Esophagus (tissue), 2 donors: ENCODE results near the gene PDE6A. TPM values are rescaled to one million over a fixed set of nuclear protein-coding genes. Genes with fewer than 3 reads are reported as not detected.
"Not testable (repeated sequence)": the region's sequence is repeated elsewhere in the genome, so short reads cannot be mapped to it uniquely, and the experiment has no call there.

Experiments used
- H3K27ac ChIP-seq, 2 donors: one replicate each; pipeline ENCODE4 v1.5.1; 2013; ENCODE audit warnings: low read depth in 2 of 2, mild to moderate bottlenecking in 2 of 2, inconsistent platforms in 1 of 2, low read length in 1 of 2, moderate library complexity in 1 of 2
- H3K27me3 ChIP-seq, 2 donors: one replicate each; pipeline ENCODE4 v1.6.1; 2013; ENCODE audit warnings: low read length in 2 of 2, control low read depth in 1 of 2, mild to moderate bottlenecking in 1 of 2; ENCODE audit not compliant: insufficient read depth in 2 of 2, control insufficient read depth in 1 of 2
- H3K36me3 ChIP-seq, 2 donors: one replicate each; pipeline ENCODE4 v1.6.1; 2013; ENCODE audit warnings: low read length in 1 of 2; ENCODE audit not compliant: control insufficient read depth in 2 of 2, insufficient read depth in 2 of 2
- H3K4me1 ChIP-seq, 2 donors: one replicate each; pipeline ENCODE4 v1.6.1; 2013; ENCODE audit warnings: low read length in 1 of 2; ENCODE audit not compliant: control insufficient read depth in 2 of 2, insufficient read depth in 2 of 2
- H3K4me3 ChIP-seq, 2 donors: one replicate each; pipeline ENCODE4 v1.5.1; 2013; ENCODE audit warnings: low read length in 2 of 2, mild to moderate bottlenecking in 2 of 2, low read depth in 1 of 2, moderate library complexity in 1 of 2
- H3K9me3 ChIP-seq, 2 donors: one replicate each; pipeline ENCODE4 v1.6.1; 2013; ENCODE audit warnings: mild to moderate bottlenecking in 2 of 2, low read depth in 1 of 2, low read length in 1 of 2, moderate library complexity in 1 of 2; ENCODE audit not compliant: control insufficient read depth in 2 of 2, insufficient read depth in 1 of 2
- WGBS, 2 donors: extraction: QIAGEN DNeasy Blood & Tissue Kit; methylation state at CpG; one replicate each; pipeline ENCODE4 v1.1.7; 2013; 5-methylcytosine and 5-hydroxymethylcytosine counted together
- polyA plus RNA-seq, 2 donors: library from polyadenylated mRNA; stranded (reverse); fragments of 200-250 nt; gene quantifications; one replicate each; pipeline ENCODE4 v1.2.3, GENCODE V29; 2013
- donor health status: healthy with polysubstance abuse.
- donor health status: Bipolar disorder and iron deficiency.

Gene PDE6A
- polyA plus RNA-seq, 2 donors: 1.0 to 1.5 TPM

DNA sequence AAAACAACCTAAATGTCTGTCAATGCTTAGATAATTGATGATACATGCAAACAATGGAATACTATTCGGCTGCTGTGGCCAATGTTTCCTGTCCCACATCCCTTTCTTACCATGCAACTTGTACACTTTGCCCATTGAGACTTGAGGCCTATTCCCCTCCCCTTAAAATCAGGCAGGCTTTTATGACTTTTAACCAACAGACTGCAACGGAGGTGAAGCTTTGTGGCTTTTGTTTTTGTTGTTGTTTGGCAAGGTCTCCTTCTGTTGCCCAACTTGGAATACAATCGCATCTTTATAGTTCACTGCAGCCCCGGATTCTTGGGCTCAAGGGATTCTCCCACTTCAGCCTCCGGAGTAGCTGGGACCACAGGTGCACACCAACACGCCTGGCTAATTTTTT is 10.2 kb upstream of the PDE6A start:
- H3K4me3 ChIP-seq: no peak overlapping the region
- H3K27ac ChIP-seq: no peak overlapping the region
- no peaks in the 10 kb centered on the region for H3K9me3 ChIP-seq
- H3K36me3 ChIP-seq: no peaks in the 10 kb centered on the region
- H3K4me1 ChIP-seq: peaks cover 0 to 7% of the 10 kb centered on the region in 2 donors
- H3K27me3 ChIP-seq: no peaks in the 10 kb centered on the region
- 83% methylated on average over 6 of the region's 6 CpGs for WGBS, 2 donors

DNA sequence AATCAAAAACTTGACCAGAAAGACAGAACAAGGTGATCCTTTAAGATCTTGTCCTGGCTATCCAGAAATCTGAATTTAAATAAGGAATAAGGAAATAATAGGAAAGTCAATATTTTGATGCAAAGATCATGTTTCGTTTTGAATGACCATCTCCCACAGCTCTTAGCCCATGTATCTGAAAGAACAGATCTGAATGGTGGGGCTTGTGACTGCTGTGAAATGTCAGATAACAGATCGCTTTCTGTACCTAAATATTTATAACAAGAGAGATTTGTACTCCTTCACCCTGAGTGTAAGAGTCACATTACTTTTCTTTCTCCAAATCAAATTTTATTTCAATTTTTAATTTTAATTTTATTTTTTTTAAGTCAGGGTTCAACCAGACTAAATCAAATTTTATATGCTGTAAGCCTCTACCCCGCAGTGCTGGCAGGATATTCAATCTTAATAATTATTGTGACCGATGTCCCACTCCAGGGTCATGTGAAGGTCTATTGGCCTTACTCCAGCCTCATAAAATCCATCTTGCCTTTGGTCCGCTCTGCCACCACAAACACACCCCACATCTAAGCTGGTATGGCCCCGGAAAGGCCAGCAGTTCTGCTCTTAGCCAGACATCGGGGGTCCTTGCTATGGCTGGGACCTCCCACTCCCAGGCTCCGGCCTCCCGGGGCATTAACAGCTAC is 9.0 kb upstream of the PDE6A start:
- Histone ChIP-seq H3K9me3 (no peaks in the 10 kb centered on the region), H3K27ac (no peak overlapping the region), H3K4me3 (no peak overlapping the region), H3K4me1 (peaks cover 0 to 3% of the 10 kb centered on the region in 2 donors), H3K36me3 (no peaks in the 10 kb centered on the region), H3K27me3 (no peaks in the 10 kb centered on the region)
- WGBS, 2 donors: 75% methylated on average over 9 of the region's 9 CpGs

DNA sequence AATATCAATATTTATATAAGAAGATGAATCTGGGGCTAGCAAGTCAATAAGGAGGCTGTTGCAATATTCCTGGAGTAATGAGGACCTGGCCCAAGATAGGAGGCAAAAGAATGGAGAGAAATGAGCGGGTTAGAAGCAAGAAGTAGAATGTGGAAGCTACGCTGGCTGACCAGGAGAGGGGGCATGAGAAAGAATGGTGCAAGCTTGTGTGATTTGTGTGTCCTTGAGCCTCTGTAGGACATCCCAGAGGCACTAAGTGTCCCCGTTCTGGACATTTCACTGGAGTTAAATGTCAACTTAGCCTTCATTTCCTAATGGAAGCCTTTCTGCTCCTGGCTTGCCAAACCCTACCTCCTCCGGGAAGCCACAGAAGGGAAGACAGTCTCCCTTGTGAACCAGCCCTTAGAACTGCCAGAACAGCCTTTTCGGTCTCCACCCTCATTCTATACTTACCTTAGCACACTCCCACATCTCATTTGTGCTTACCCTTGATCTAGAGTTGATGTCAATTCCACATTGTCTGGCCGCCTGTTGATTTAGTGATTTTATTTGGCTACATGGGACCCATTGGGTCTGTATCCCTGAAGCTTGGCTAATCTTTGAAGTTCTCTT is 6.7 kb upstream of the PDE6A start:
- Histone ChIP-seq H3K36me3 (no peaks in the 10 kb centered on the region), H3K27ac (no peak overlapping the region), H3K4me1 (peaks cover 0 to 3% of the 10 kb centered on the region in 2 donors), H3K4me3 (no peak overlapping the region), H3K9me3 (no peaks in the 10 kb centered on the region), H3K27me3 (no peaks in the 10 kb centered on the region)
- 77 to 85% methylated on average over 6 of the region's 6 CpGs for WGBS, 2 donors

GRCh38 chr5:149948993-149949392 is 4.4 kb upstream of the PDE6A start:
- Histone ChIP-seq H3K4me3 (no peak overlapping the region), H3K36me3 (no peaks in the 10 kb centered on the region), H3K9me3 (no peaks in the 10 kb centered on the region), H3K27ac (no peak overlapping the region), H3K4me1 (peaks cover 0 to 9% of the 10 kb centered on the region in 2 donors), H3K27me3 (no peaks in the 10 kb centered on the region)
- 78 to 80% methylated on average over 5 of the region's 5 CpGs for WGBS, 2 donors

DNA sequence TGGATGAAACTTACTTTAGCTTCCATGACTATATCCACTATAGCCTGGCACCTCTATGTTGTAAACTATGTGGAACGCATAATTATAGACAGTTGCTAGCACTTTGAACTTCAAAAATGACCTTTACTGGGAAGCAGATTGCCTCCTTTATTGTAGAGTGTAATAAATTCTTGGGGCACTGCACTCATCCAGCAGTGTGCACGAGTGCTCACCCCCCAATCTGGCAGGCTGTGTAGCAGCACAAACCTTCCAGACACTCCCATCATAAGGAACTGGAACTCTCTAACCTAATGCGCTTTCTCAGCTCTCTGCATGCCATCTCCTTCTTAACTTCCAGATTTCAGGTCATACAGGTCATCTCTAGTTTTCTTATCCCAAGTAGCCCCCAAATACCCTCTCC is 1.5 kb upstream of the PDE6A start:
- no peaks in the 10 kb centered on the region for H3K36me3 ChIP-seq
- peaks cover 0 to 16% of the 10 kb centered on the region in 2 donors for H3K4me1 ChIP-seq
- H3K27me3 ChIP-seq: no peaks in the 10 kb centered on the region
- WGBS, 2 donors: 76 to 77% methylated on average over 3 of the region's 3 CpGs
- H3K4me3 ChIP-seq: no peak overlapping the region
- no peak overlapping the region for H3K27ac ChIP-seq
- H3K9me3 ChIP-seq: no peaks in the 10 kb centered on the region

DNA sequence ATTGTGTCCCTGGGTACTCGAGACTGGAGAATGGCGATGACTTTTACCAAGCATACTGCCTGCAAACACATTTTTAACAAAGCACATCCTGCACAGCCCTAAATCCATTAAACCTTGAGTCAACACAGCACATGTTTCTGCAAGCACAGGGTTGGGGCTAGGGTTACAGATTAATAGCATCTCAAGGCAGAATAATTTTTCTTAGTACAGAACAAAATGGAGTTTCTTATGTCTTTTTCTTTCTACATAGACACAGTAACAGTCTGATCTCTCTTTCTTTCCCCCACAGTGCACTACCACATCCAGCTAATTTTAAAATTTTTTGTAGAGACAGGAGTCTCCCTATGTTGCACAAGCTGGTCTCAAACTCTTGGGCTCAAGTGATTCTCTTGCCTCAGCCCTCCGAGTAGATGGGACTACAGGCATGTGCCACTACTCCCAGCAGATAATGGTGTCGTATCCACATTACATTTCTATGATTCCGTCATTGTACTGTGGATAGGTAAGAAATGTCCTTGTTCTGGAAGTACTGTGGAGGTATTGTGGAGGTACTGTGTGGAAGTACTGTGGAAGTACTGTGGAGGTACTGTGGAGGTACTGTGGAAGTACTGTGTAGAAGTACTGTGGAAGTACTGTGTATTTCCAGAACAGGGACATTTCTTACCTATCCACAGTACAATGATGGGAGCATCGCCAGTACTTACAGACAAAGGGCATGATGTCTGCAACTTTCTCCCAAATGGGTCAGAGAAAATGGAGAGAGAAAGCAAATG is 1.2 kb downstream of the PDE6A start:
- not testable (repeated sequence) for H3K36me3 ChIP-seq, H3K27me3 ChIP-seq, H3K27ac ChIP-seq, H3K4me3 ChIP-seq, H3K9me3 ChIP-seq
- H3K4me1 ChIP-seq: peaks cover 0 to 22% of the 10 kb centered on the region in 2 donors
- WGBS, 2 donors: 78 to 90% methylated on average over 6 of the region's 6 CpGs

DNA sequence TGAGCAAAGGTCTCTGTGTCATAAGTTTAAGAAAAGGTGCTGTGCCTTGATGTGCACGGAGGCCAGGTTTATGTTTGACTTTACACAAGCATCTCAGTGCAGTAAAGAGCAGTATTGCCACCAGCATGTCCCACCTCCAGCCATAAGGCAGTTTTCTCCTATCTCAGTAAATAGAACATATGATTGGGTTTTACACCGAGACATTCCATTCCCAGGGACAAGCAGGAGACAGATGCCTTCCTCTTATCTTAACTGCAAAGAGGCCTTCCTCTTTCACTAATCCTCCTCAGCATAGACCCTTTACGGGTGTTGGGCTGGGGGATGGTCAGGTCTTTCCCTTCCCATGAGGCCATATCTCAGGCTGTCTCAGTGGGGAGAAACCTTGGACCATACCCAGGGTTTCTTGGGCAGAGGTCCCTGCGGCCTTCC is 1.8 kb downstream of the PDE6A start:
- not testable (repeated sequence) for H3K27ac ChIP-seq, H3K4me3 ChIP-seq, H3K27me3 ChIP-seq, H3K36me3 ChIP-seq, H3K9me3 ChIP-seq
- peaks cover 0 to 22% of the 10 kb centered on the region in 2 donors for H3K4me1 ChIP-seq
- 54 to 60% methylated on average over 4 of the region's 4 CpGs for WGBS, 2 donors

DNA sequence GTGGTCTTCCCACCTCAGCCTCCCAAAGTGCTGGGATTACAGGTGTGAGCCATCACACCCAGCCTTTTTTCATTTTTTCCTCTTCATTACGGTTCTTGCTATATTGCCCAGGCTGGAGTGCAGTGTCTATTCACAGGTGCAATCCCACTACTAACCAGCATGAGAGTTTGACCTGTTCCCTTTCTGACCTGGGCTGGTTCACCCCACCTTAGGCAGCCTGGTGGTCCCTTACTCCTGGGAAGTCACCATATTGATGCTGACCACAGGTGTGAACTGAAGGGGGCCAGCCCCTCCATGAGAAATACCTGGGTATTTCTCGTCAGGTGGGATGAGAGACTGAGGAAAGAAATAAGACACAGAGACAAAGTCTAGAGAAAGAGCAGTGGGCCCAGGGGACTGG is 2.4 kb downstream of the PDE6A start:
- WGBS, 2 donors: 95 to 96% methylated on average over 2 of the region's 2 CpGs

DNA sequence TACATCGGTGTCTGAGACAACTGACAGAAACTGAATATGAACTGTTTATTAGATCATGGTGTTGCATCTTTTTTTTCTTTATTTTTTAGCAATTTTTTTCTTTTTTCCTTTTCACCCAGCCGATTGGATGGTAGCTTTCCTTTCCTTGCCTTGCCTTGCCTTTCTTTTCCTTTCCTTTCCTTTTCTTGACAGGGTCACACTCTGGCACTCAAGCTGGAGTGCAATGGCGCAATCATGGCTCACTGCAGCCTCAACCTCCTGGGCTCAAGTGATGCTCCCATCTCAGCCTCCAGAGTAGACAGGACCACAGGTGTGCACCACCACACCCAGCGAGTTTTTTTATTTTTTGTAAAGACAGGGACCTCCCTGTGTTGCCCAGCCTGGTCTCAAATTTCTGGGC is 2.8 kb downstream of the PDE6A start:
- H3K4me1 ChIP-seq: peaks cover 0 to 22% of the 10 kb centered on the region in 2 donors
- WGBS, 2 donors: 93 to 94% methylated on average over 4 of the region's 4 CpGs
- no peak overlapping the region for H3K4me3 ChIP-seq
- H3K27me3 ChIP-seq: no peaks in the 10 kb centered on the region
- H3K27ac ChIP-seq: no peak overlapping the region
- no peaks in the 10 kb centered on the region for H3K9me3 ChIP-seq
- H3K36me3 ChIP-seq: no peaks in the 10 kb centered on the region

More for the DNA sequence above, 2.4 kb downstream of the PDE6A start:
- Histone ChIP-seq H3K36me3 (no peaks in the 10 kb centered on the region), H3K9me3 (no peaks in the 10 kb centered on the region), H3K27me3 (no peaks in the 10 kb centered on the region), H3K4me1 (peaks cover 0 to 22% of the 10 kb centered on the region in 2 donors), H3K4me3 (no peak overlapping the region), H3K27ac (no peak overlapping the region)
